Endothelial cell of umbilical vein (primary cell): ENCODE data around the gene HERC5. TPM values are rescaled to one million over a fixed set of nuclear protein-coding genes. Genes with fewer than 3 reads are reported as not detected.
A peak's percentile ranks its signal among the peaks of the same experiment; 100 is the strongest.
"Not testable (repeated sequence)": the region's sequence is repeated elsewhere in the genome, so short reads cannot be mapped to it uniquely, and the experiment has no call there.

Experiments
- BruUV-seq: library from RNA; stranded (reverse); fragments of 400-500 nt; replicated peaks from 2 replicates; lab custom pipeline; 2021; lab: Mats Ljungman, UMichigan
- CTCF ChIA-PET: fragments of 300-600, 350-600 bp; sonication (Branson Sonifier 250); formaldehyde crosslinking; loops from one replicate; lab custom pipeline; 2021; ENCODE audit warnings: antibody characterized with exemption, inconsistent platforms; lab: Charles Lee
- POLR2A ChIA-PET: fragments of 300-600, 350-600 bp; sonication (Branson Sonifier 250); formaldehyde crosslinking; loops from one replicate; lab custom pipeline; 2021; ENCODE audit warnings: antibody characterized with exemption, inconsistent platforms; lab: Charles Lee
- DNase-seq: peaks from one replicate; pipeline ENCODE4 v3.0.0-alpha.2; 2011; ENCODE audit warnings: low read depth, low spot score
- FAIRE-seq: peaks from 2 replicates; lab custom pipeline; 2011; peaks lifted over from hg19 to GRCh38; lab: Jason Lieb, UNC
- H2AFZ ChIP-seq: 2 replicates; pipeline ENCODE4 v1.6.0; 2012; ENCODE audit warnings: low read depth, low read length, control low read depth, inconsistent platforms
- H3K27ac ChIP-seq: 2 replicates; pipeline ENCODE4 v1.5.1; 2011; ENCODE audit warnings: low read depth, mild to moderate bottlenecking, control low read depth, low read length, moderate library complexity; ENCODE audit not compliant: insufficient read depth
- H3K27me3 ChIP-seq, 2 experiments: 2 replicates each; pipeline versions ENCODE4 v1.6.0 to v1.6.1; 2011; ENCODE audit warnings: low read length in 2 of 2, mixed read lengths in 1 of 2; ENCODE audit not compliant: control insufficient read depth in 2 of 2, insufficient read depth in 2 of 2
- H3K36me3 ChIP-seq, 2 experiments: 2 replicates in 1 of 2; 3 replicates in 1 of 2; pipeline ENCODE4 v1.5.1; 2011; ENCODE audit warnings: low read length in 2 of 2, mild to moderate bottlenecking in 1 of 2, moderate library complexity in 1 of 2; ENCODE audit not compliant: control insufficient read depth in 2 of 2, insufficient read depth in 2 of 2; ENCODE audit errors: extremely low read depth in 1 of 2
- H3K4me1 ChIP-seq: 3 replicates; pipeline ENCODE4 v1.5.1; 2011; ENCODE audit warnings: mild to moderate bottlenecking, low read length; ENCODE audit not compliant: control insufficient read depth, insufficient read depth; ENCODE audit errors: extremely low read depth
- H3K4me2 ChIP-seq: 2 replicates; pipeline ENCODE4 v1.6.1; 2011; ENCODE audit warnings: low read length, control low read depth, mixed read lengths; ENCODE audit not compliant: insufficient read depth
- H3K4me3 ChIP-seq, 3 experiments: fragments of 200-600 bp in 1 of 3; sonication (generic), shearing (Covaris generic) in 1 of 3; replicated peaks in 1 of 3; 2 replicates each; pipeline ENCODE4 v1.5.1; 2011 to 2016; ENCODE audit warnings: control low read depth in 3 of 3, low read length in 3 of 3, mild to moderate bottlenecking in 2 of 3, inconsistent platforms in 1 of 3, low read depth in 1 of 3, moderate library complexity in 1 of 3; ENCODE audit not compliant: insufficient read depth in 1 of 3
- H3K79me2 ChIP-seq: 2 replicates; pipeline ENCODE4 v1.6.0; 2012; ENCODE audit warnings: low read length, inconsistent platforms; ENCODE audit not compliant: control insufficient read depth, insufficient read depth
- H3K9ac ChIP-seq: replicated peaks from 2 replicates; pipeline ENCODE3; 2011; ENCODE audit warnings: low read length, control low read depth; ENCODE audit not compliant: insufficient read depth; ENCODE audit errors: extremely low read depth
- H3K9me1 ChIP-seq: replicated peaks from 3 replicates; pipeline ENCODE4 v1.6.0; 2011; ENCODE audit warnings: mild to moderate bottlenecking, low read length; ENCODE audit not compliant: control insufficient read depth, insufficient read depth; ENCODE audit errors: extremely low read depth
- H3K9me3 ChIP-seq: replicated peaks from 2 replicates; pipeline ENCODE4 v1.5.1; 2012; ENCODE audit warnings: low read length, inconsistent platforms; ENCODE audit not compliant: control insufficient read depth, insufficient read depth
- H4K20me1 ChIP-seq: replicated peaks from 2 replicates; pipeline ENCODE3; 2011; ENCODE audit warnings: mild to moderate bottlenecking, low read length; ENCODE audit not compliant: control insufficient read depth, insufficient read depth; ENCODE audit errors: extremely low read depth
- CTCF ChIP-seq, 2 donors: IDR thresholded peaks; 1 replicate in 1 of 2; 2 replicates in 1 of 2; pipeline ENCODE4 v1.5.1; 2011; ENCODE audit warnings: low read length in 2 of 2, mild to moderate bottlenecking in 2 of 2, moderate library complexity in 2 of 2, control low read depth in 1 of 2, inconsistent platforms in 1 of 2, low read depth in 1 of 2; ENCODE audit not compliant: insufficient read depth in 1 of 2; ENCODE audit errors: extremely low read depth in 1 of 2
- EZH2 ChIP-seq: IDR thresholded peaks from 2 replicates; pipeline ENCODE4 v1.6.1; 2012; ENCODE audit warnings: borderline replicate concordance, low read depth, mild to moderate bottlenecking, moderate library complexity, low read length, inconsistent platforms; ENCODE audit not compliant: severe bottlenecking
- GATA2 ChIP-seq: IDR thresholded peaks from 2 replicates; pipeline ENCODE4 v1.7.0; 2011; ENCODE audit warnings: low read depth, mild to moderate bottlenecking, moderate library complexity, mixed read lengths, low read length; ENCODE audit not compliant: insufficient read length, insufficient read depth
- JUN ChIP-seq: IDR thresholded peaks from 2 replicates; pipeline ENCODE4 v1.6.1; 2011; ENCODE audit warnings: borderline replicate concordance, low read depth; ENCODE audit not compliant: insufficient read length, insufficient read depth
- MAX ChIP-seq: IDR thresholded peaks from 2 replicates; pipeline ENCODE4 v1.6.1; 2011; ENCODE audit not compliant: insufficient read depth, insufficient read length
- MYC ChIP-seq: IDR thresholded peaks from one replicate; pipeline ENCODE4 v1.6.1; 2011; ENCODE audit warnings: mild to moderate bottlenecking, low read depth, low read length
- POLR2AphosphoS5 ChIP-seq: IDR thresholded peaks from 2 replicates; pipeline ENCODE4 v1.6.1; 2012; ENCODE audit warnings: low read depth, mild to moderate bottlenecking, control low read depth, low read length, moderate library complexity; ENCODE audit not compliant: insufficient read depth
- dilution Hi-C: fragments of 300-500 bp; cut with MboI; formaldehyde crosslinking; loops from one replicate; pipeline ENCODE4 v1.15.0; 2019; ENCODE audit warnings: low sequenced_read_pairs; ENCODE audit not compliant: extremely low pct_ligation_motif_present
- intact Hi-C: fragments of 100-400 bp; cut with micrococcal nuclease; formaldehyde crosslinking; loops from one replicate; pipeline ENCODE4 v1.10.0; 2022
- polyA plus RNA-seq, 4 experiments: library from polyadenylated mRNA; depleted of rRNA in 3 of 4; stranded (reverse) in 3 of 4; unstranded in 1 of 4; fragments of >200 nt; gene quantifications; 2 replicates each; pipeline versions ENCODE4 v1.2.1 to v1.2.3, GENCODE V29; 2011 to 2012; ENCODE audit warnings: missing spikeins in 1 of 4
- total RNA-seq: library from RNA; stranded (reverse); gene quantifications from 2 replicates; pipeline ENCODE4 v1.2.3, GENCODE V29; 2021

The HERC5 gene
- total and polyA plus RNA-seq, 2 donors (not counting 3 experiments of a cell fraction or from before 2014, with no cell fraction given) = 0.19 to 0.91 TPM

- POLR2A ChIA-PET, H3K9ac ChIP-seq, H3K79me2 ChIP-seq, H3K9me1 ChIP-seq, BruUV-seq, H3K36me3 ChIP-seq, H3K27me3 ChIP-seq, H3K9me3 ChIP-seq, H4K20me1 ChIP-seq, H3K27ac ChIP-seq, dilution Hi-C loops, H3K4me2 ChIP-seq, H3K4me3 ChIP-seq: not testable (repeated sequence)
- TF ChIP-seq CTCF (IDR thresholded peaks at IDR 0.05; ENCODE audit: extremely low read depth in 1 of 2, insufficient read depth in 1 of 2, low read depth in 1 of 2, low read length in 2 of 2) = peak; percentile 44 to 65
- peak; percentile 83 for FAIRE-seq
- DNase-seq = peak; percentile 56
- peaks cover 12% of the 10 kb centered on the region for H3K4me1 ChIP-seq
- H2AFZ ChIP-seq = peak overlapping the region; percentile 93
- intact Hi-C loops = loop anchor here (1.0 to 10.0 kb wide), 3 partner anchors 53 to 575 kb away; partner anchors contain the start of genes HERC3 and TIGD2
- CTCF ChIA-PET = interaction anchor here (0.6 to 16.6 kb wide), 62 partner anchors 9 to 517 kb away, joined by 3 to 368 read pairs (median 5); partner anchors contain the start of genes FAM13A, HERC3, NAP1L5 and PYURF
These were observed 82.6 kb downstream of the HERC5 start for GRCh38 chr4:88539322-88540068.

- FAIRE-seq (no peak), DNase-seq (no peak)
- Histone ChIP-seq H3K36me3 (no peaks in the 10 kb centered on the region), H3K79me2 (no peaks in the 10 kb centered on the region), H3K4me1 (no peaks in the 10 kb centered on the region), H3K9ac (no peak overlapping the region), H2AFZ (no peak overlapping the region), H3K4me2 (no peak overlapping the region), H3K9me3 (no peaks in the 10 kb centered on the region), H3K27me3 (no peaks in the 10 kb centered on the region), H3K27ac (no peak overlapping the region), H4K20me1 (no peaks in the 10 kb centered on the region), H3K9me1 (no peaks in the 10 kb centered on the region), H3K4me3 (no peak overlapping the region)
- no peak for TF ChIP-seq GATA2
- no peak for TF ChIP-seq JUN
- TF ChIP-seq POLR2AphosphoS5 = no peak
- no peak for TF ChIP-seq EZH2
- no peak for TF ChIP-seq MYC
- no peak for TF ChIP-seq CTCF (IDR thresholded peaks at IDR 0.05; ENCODE audit: extremely low read depth in 1 of 2, insufficient read depth in 1 of 2, low read depth in 1 of 2, low read length in 2 of 2)
- TF ChIP-seq MAX = no peak
- ChIA-PET CTCF (no interaction called here), POLR2A (no interaction called here)
- intact Hi-C loops (no loop called here), dilution Hi-C loops (no loop called here)
- no TSS peak for BruUV-seq
These were observed 92.9 kb downstream of the HERC5 start for GRCh38 chr4:88549815-88550214.
